Mesenchymal stem cell (in vitro differentiated cells and primary cell): ENCODE data around the gene SBNO2.

Experiments
- DNase-seq: peaks from one replicate; pipeline ENCODE4 v3.0.0-alpha.2; 2013
- H2AFZ ChIP-seq: one replicate; pipeline ENCODE4 v1.6.1; 2013; ENCODE audit warnings: low read depth, mild to moderate bottlenecking, control low read depth, inconsistent platforms, low read length, moderate library complexity
- H2AK5ac ChIP-seq: 2 replicates; pipeline ENCODE4 v1.6.1; 2013; ENCODE audit warnings: low read length, moderate library complexity, mild to moderate bottlenecking, inconsistent platforms; ENCODE audit not compliant: severe bottlenecking
- H2BK120ac ChIP-seq: one replicate; pipeline ENCODE4 v1.6.1; 2013; ENCODE audit warnings: low read depth, mild to moderate bottlenecking, inconsistent platforms, low read length, moderate library complexity
- H2BK12ac ChIP-seq, 2 experiments: one replicate each; pipeline ENCODE4 v1.6.1; 2013; ENCODE audit warnings: inconsistent platforms in 2 of 2, low read length in 2 of 2, mild to moderate bottlenecking in 2 of 2, moderate library complexity in 2 of 2, control low read depth in 1 of 2
- H2BK15ac ChIP-seq: one replicate; pipeline ENCODE4 v1.6.1; 2013; ENCODE audit warnings: mild to moderate bottlenecking, low read depth, inconsistent platforms; ENCODE audit not compliant: poor library complexity, severe bottlenecking
- H2BK5ac ChIP-seq: 2 replicates; pipeline ENCODE4 v1.6.1; 2013; ENCODE audit warnings: low read depth, mild to moderate bottlenecking, low read length, control low read depth, inconsistent platforms; ENCODE audit not compliant: poor library complexity, severe bottlenecking
- H3K14ac ChIP-seq, 2 experiments: one replicate each; pipeline ENCODE4 v1.6.1; 2013; ENCODE audit warnings: inconsistent platforms in 2 of 2, low read length in 2 of 2, control low read depth in 1 of 2, mild to moderate bottlenecking in 1 of 2, moderate library complexity in 1 of 2
- H3K18ac ChIP-seq, 2 experiments: one replicate each; pipeline ENCODE4 v1.6.1; 2013; ENCODE audit warnings: inconsistent platforms in 2 of 2, low read length in 2 of 2, control low read depth in 1 of 2, low read depth in 1 of 2, mild to moderate bottlenecking in 1 of 2
- H3K23ac ChIP-seq, 2 experiments: one replicate each; pipeline ENCODE4 v1.6.1; 2013; ENCODE audit warnings: inconsistent platforms in 2 of 2, low read length in 2 of 2, mild to moderate bottlenecking in 2 of 2, moderate library complexity in 2 of 2, control low read depth in 1 of 2
- H3K27ac ChIP-seq: 2 replicates; pipeline ENCODE4 v1.5.1; 2013; ENCODE audit warnings: mild to moderate bottlenecking, moderate library complexity, low read length, control low read depth, inconsistent platforms; ENCODE audit not compliant: poor library complexity, severe bottlenecking
- H3K27me3 ChIP-seq, 2 experiments: 2 replicates each; pipeline versions ENCODE4 v1.6.1 to v1.7.0; 2013; ENCODE audit warnings: low read length in 2 of 2, mild to moderate bottlenecking in 2 of 2, moderate library complexity in 2 of 2, control low read depth in 1 of 2, inconsistent platforms in 1 of 2; ENCODE audit not compliant: control insufficient read depth in 1 of 2, insufficient read depth in 1 of 2
- H3K36me3 ChIP-seq, 2 experiments: 2 replicates each; pipeline versions ENCODE4 v1.6.1 to v1.7.0; 2013; ENCODE audit warnings: low read length in 2 of 2, control low read depth in 1 of 2, inconsistent platforms in 1 of 2, low read depth in 1 of 2, mild to moderate bottlenecking in 1 of 2; ENCODE audit not compliant: insufficient read depth in 2 of 2, control insufficient read depth in 1 of 2
- H3K4ac ChIP-seq, 2 experiments: one replicate each; pipeline ENCODE4 v1.6.1; 2013; ENCODE audit warnings: inconsistent platforms in 2 of 2, low read length in 2 of 2, mild to moderate bottlenecking in 2 of 2, moderate library complexity in 2 of 2, control low read depth in 1 of 2, low read depth in 1 of 2
- H3K4me1 ChIP-seq: 2 replicates; pipeline ENCODE4 v1.6.1; 2013; ENCODE audit warnings: low read depth, low read length, control low read depth; ENCODE audit not compliant: control insufficient read depth, insufficient read depth
- H3K4me2 ChIP-seq: 2 replicates; pipeline ENCODE4 v1.6.1; 2013; ENCODE audit warnings: low read length, mild to moderate bottlenecking, inconsistent platforms; ENCODE audit not compliant: poor library complexity, severe bottlenecking
- H3K4me3 ChIP-seq, 2 experiments: 2 replicates each; pipeline versions ENCODE4 v1.5.1 to v1.7.0; 2013; ENCODE audit warnings: low read length in 2 of 2, mild to moderate bottlenecking in 2 of 2, control low read depth in 1 of 2, low read depth in 1 of 2; ENCODE audit not compliant: insufficient read depth in 1 of 2
- H3K79me1 ChIP-seq: replicated peaks from 2 replicates; pipeline ENCODE4 v1.6.1; 2013; ENCODE audit warnings: mild to moderate bottlenecking, control low read depth, low read length, inconsistent platforms; ENCODE audit not compliant: poor library complexity, severe bottlenecking
- H3K9ac ChIP-seq: 2 replicates; pipeline ENCODE4 v1.7.0; 2013; ENCODE audit warnings: mild to moderate bottlenecking, low read length, moderate library complexity
- H3K9me3 ChIP-seq: 2 replicates; pipeline ENCODE4 v1.7.0; 2013; ENCODE audit warnings: mild to moderate bottlenecking, low read length; ENCODE audit not compliant: control insufficient read depth
- H4K8ac ChIP-seq: one replicate; pipeline ENCODE4 v1.6.1; 2013; ENCODE audit warnings: inconsistent platforms, mild to moderate bottlenecking, low read length, moderate library complexity
- H4K91ac ChIP-seq: one replicate; pipeline ENCODE4 v1.6.1; 2013; ENCODE audit warnings: mild to moderate bottlenecking, low read length, inconsistent platforms
- WGBS: methylation state at CpG from one replicate; pipeline ENCODE4 v1.1.7; 2013; ENCODE audit warnings: mixed read lengths; 5-methylcytosine and 5-hydroxymethylcytosine counted together

SBNO2 gene

DNA sequence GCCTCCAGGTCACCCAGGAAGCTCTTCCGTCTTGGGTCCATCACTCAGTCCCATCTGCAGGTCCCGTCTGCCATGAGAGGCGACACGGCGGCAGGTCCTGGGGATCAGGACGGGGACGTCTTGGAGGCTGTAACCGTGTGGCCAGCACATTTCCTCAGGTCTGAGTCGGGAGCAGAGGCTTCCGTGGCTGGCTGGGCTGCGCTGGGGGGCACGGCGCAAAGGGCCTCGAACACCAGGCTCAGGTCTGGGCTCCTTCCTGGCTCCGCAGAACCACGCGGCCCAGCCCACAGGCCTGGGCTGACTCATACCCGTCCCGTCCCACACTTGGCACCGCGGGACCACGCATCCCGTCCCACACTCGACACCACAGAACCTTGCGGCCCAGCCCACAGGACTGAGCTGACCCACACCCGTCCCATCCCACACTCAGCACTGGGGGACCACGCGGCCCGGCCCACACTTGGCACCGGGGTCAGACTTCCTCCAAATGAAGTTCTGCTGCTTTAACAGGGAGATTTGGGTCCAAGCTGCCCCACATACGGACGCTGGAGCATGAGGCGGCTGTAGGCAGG lies 30.2 kb downstream of the SBNO2 start:
- WGBS, result 98% methylated on average over 33 of the region's 33 CpGs
- Histone ChIP-seq H3K23ac (no peak overlapping the region), H2AK5ac (no peak overlapping the region), H2BK12ac (no peak overlapping the region), H3K18ac (no peak overlapping the region), H3K79me1 (peaks cover 45% of the 10 kb centered on the region), H3K14ac (no peak overlapping the region), H3K36me3 (peaks cover 63 to 83% of the 10 kb centered on the region in 2 experiments), H3K9me3 (no peaks in the 10 kb centered on the region), H3K4me2 (no peak overlapping the region), H3K4me1 (peaks cover 8% of the 10 kb centered on the region), H3K27me3 (no peaks in the 10 kb centered on the region), H2BK15ac (no peak overlapping the region), H2AFZ (no peak overlapping the region), H3K27ac (no peak overlapping the region), H3K4me3 (peak overlapping the region in 1 of 2 experiments; percentile 19), H4K91ac (no peak overlapping the region), H3K9ac (no peak overlapping the region), H4K8ac (no peak overlapping the region), H2BK120ac (no peak overlapping the region), H2BK5ac (no peak overlapping the region), H3K4ac (no peak overlapping the region)
- DNase-seq, result no peak

- no peak overlapping the region for H2BK120ac ChIP-seq
- no peak overlapping the region for H3K27ac ChIP-seq
- 84% methylated on average over 5 of the region's 5 CpGs for WGBS
Measured at GRCh38 chr19:1141944-1142343, 32.1 kb downstream of the SBNO2 start.

DNA sequence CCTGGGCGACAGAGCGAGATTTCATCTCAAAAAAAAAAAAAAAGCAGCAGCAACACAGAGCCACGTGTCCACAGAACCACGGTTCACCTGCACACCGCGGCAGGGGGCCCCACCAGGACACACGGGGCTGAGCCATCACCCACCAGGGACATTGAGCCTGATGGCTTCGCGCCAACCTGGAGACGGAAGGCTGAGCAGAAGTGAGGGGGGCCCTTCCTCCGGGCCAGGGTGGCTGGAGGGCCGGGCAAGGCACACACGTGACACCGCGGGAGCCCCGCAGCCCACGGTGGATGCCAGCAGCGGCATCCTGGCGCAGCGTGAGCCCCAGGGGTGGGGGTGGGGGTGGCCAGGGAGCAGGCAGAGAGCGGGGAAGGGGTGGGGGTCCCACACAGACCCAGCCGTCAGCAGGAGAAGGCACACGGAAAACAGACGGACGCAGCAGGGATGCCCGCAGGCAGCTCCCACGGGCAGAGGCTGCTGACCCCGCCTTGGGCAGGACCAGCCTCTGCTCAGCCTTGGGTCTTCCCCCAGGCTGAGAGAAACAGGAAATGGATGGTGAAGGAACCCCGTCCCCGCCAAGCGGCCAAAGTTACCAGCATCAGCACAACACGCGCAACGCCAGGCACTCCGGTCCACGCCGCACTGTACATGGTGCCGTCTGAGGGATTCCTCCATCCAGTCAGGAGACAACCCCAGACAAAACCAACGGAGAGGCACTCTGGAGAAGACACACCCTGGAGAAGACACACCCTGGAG lies 33.6 kb downstream of the SBNO2 start:
- Histone ChIP-seq H2BK120ac (no peak overlapping the region), H2BK12ac (no peak overlapping the region), H3K27me3 (no peaks in the 10 kb centered on the region), H3K36me3 (peaks cover 57 to 79% of the 10 kb centered on the region in 2 experiments), H3K4me2 (no peak overlapping the region), H3K23ac (no peak overlapping the region), H3K27ac (no peak overlapping the region), H4K91ac (no peak overlapping the region), H2AK5ac (no peak overlapping the region), H3K14ac (no peak overlapping the region), H3K4ac (no peak overlapping the region), H3K79me1 (peaks cover 34% of the 10 kb centered on the region), H2BK15ac (no peak overlapping the region), H3K9me3 (no peaks in the 10 kb centered on the region), H2AFZ (no peak overlapping the region), H3K4me3 (no peak overlapping the region), H2BK5ac (no peak overlapping the region), H4K8ac (no peak overlapping the region), H3K4me1 (peaks cover 11% of the 10 kb centered on the region), H3K9ac (no peak overlapping the region), H3K18ac (no peak overlapping the region)
- WGBS, result 98% methylated on average over 39 of the region's 39 CpGs
- DNase-seq, result no peak

More at GRCh38 chr19:1141944-1142343, 32.1 kb downstream of the SBNO2 start:
- no peak overlapping the region for H2BK5ac ChIP-seq
- no peak overlapping the region for H2BK15ac ChIP-seq
- DNase-seq, result no peak
- peaks cover 64 to 79% of the 10 kb centered on the region in 2 experiments for H3K36me3 ChIP-seq
- H3K14ac ChIP-seq, result no peak overlapping the region
- H3K9ac ChIP-seq, result no peak overlapping the region
- H3K4me2 ChIP-seq, result no peak overlapping the region
- H3K79me1 ChIP-seq, result peaks cover 36% of the 10 kb centered on the region
- H3K4me1 ChIP-seq, result peaks cover 9% of the 10 kb centered on the region
- no peak overlapping the region for H3K18ac ChIP-seq
- no peaks in the 10 kb centered on the region for H3K9me3 ChIP-seq
- no peak overlapping the region for H2BK12ac ChIP-seq
- H3K23ac ChIP-seq, result no peak overlapping the region
- H3K4me3 ChIP-seq, result no peak overlapping the region
- no peaks in the 10 kb centered on the region for H3K27me3 ChIP-seq
- H4K91ac ChIP-seq, result no peak overlapping the region
- H2AK5ac ChIP-seq, result no peak overlapping the region
- no peak overlapping the region for H3K4ac ChIP-seq
- H4K8ac ChIP-seq, result no peak overlapping the region
- H2AFZ ChIP-seq, result no peak overlapping the region

DNA sequence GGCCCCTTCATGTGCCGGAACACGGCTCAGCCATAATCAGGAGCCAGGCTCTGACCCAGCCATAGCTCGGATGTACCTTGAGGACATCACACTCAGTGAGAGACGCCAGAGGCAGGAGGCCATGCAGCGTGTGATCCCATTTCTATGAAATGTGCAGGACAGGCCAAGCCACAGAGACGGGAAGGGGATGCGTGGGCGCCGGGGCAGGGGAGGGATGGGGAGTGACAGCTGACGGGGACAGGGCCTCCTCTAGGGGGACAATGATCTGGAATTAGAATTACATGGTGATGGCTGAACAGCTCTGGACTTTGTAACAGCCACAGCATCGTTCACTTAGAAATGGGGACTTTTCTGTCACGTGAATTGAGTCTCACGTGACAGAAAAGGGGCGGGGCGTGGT lies 34.9 kb downstream of the SBNO2 start:
- no peak overlapping the region for H3K4me2 ChIP-seq
- no peaks in the 10 kb centered on the region for H3K27me3 ChIP-seq
- no peak for DNase-seq
- WGBS, result 95% methylated on average over 15 of the region's 15 CpGs
- no peak overlapping the region for H3K4me3 ChIP-seq
- H2BK5ac ChIP-seq, result no peak overlapping the region
- H3K9me3 ChIP-seq, result no peaks in the 10 kb centered on the region
- no peak overlapping the region for H4K91ac ChIP-seq
- no peak overlapping the region for H2AFZ ChIP-seq
- H3K18ac ChIP-seq, result no peak overlapping the region
- H2BK120ac ChIP-seq, result peak overlapping the region; percentile 24
- peaks cover 35% of the 10 kb centered on the region for H3K79me1 ChIP-seq
- no peak overlapping the region for H2AK5ac ChIP-seq
- no peak overlapping the region for H3K14ac ChIP-seq
- no peak overlapping the region for H2BK12ac ChIP-seq
- peaks cover 56 to 82% of the 10 kb centered on the region in 2 experiments for H3K36me3 ChIP-seq
- no peak overlapping the region for H3K9ac ChIP-seq
- no peak overlapping the region for H3K4ac ChIP-seq
- no peak overlapping the region for H3K27ac ChIP-seq
- no peak overlapping the region for H4K8ac ChIP-seq
- no peak overlapping the region for H2BK15ac ChIP-seq
- no peak overlapping the region for H3K23ac ChIP-seq
- H3K4me1 ChIP-seq, result peaks cover 12% of the 10 kb centered on the region
